Measurements from ENCODE around the gene GCSAM.

Gene GCSAM

DNA sequence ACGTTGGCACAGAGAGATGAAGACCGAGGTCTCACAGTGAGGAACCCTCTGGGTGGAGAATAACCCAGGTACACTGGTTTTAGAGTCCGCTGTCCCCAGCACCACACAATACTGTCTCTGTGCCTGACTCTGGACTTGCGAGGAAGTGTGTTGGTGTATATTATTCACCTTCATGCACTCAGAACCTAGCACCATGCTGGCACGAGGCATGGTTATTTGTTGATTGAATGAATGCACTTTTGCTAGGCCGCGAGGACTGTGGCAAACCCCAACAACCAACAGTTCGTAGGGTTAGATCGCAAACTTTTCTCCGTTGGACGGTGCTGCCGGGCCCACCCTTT is 47.3 kb downstream of the GCSAM start:
- TF ChIP-seq SUZ12 (IDR thresholded peaks at IDR 0.05) (no peak), TARDBP (IDR thresholded peaks at IDR 0.05) (no peak), NFRKB (IDR thresholded peaks at IDR 0.05) (no peak), L3MBTL2 (conservative IDR thresholded peaks at IDR 0.05) (no peak), ELF4 (IDR thresholded peaks at IDR 0.05) (no peak), FOXA1 (IDR thresholded peaks at IDR 0.05) (no peak), CTBP1 (IDR thresholded peaks at IDR 0.05; ENCODE audit: borderline replicate concordance) (no peak), BHLHE40 (IDR thresholded peaks at IDR 0.05; ENCODE audit: borderline replicate concordance) (no peak), LEF1 (IDR thresholded peaks at IDR 0.05; ENCODE audit: borderline replicate concordance) (no peak)
- no peak for DNase-seq (ENCODE audit: extremely low spot score)
- CTCF ChIA-PET, result no interaction called here
- POLR2A ChIA-PET, result interaction anchor here (1.0 to 1.9 kb wide), 3 partner anchors 12 to 226 kb away, joined by 3 to 6 read pairs (median 3); partner anchors contain the start of gene ABHD10

DNA sequence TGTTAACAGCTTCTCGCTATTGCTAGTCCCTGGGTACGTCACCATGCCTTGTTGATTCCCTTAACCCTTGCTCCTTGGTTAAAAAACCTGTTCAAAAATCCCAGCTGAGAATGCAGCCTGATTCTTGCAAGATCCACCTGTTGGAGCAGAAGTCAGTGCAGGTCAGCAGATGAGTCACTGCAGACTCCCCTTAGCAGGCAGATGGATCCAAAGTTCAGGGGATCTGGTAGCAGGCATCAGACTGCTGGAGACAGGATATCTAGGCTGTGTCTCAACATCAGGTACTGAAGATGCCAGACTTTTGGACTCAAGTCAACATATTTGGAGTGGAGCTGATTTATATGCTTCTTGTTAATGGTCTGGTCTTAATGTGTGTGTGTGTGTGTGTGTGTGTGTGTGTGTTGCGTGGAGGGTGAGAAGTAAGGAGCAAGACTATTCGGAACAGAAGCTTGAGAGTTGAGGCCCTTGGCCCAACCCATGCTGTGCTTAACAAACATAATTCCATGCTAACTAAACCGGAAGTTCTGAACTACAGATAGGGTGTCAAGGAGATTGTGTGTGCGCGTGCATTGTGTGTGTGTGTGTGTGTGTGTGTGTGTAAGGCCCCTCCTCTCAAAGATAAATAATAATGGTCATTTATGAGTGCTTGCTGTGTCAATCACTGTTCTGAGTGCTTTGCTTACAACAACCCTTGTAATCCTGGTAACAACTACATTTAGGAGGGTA is 47.9 kb downstream of the GCSAM start:
- no peak for DNase-seq (ENCODE audit: extremely low spot score)
- ChIA-PET POLR2A (no interaction called here), CTCF (interaction anchor here (1.1 kb wide), 1 partner anchor 96 kb away, joined by 3 read pairs; no protein-coding TSS in a partner anchor)
- TF ChIP-seq SP1 (IDR thresholded peaks at IDR 0.05) (no peak), FOXA1 (IDR thresholded peaks at IDR 0.05) (no peak), FOXK2 (IDR thresholded peaks at IDR 0.05) (no peak), ELF4 (IDR thresholded peaks at IDR 0.05) (no peak), L3MBTL2 (conservative IDR thresholded peaks at IDR 0.05) (no peak), HDGF (IDR thresholded peaks at IDR 0.05; ENCODE audit: borderline replicate concordance) (no peak), SUZ12 (IDR thresholded peaks at IDR 0.05) (no peak), TARDBP (IDR thresholded peaks at IDR 0.05) (no peak), CTBP1 (IDR thresholded peaks at IDR 0.05; ENCODE audit: borderline replicate concordance) (no peak), ZNF384 (IDR thresholded peaks at IDR 0.05) (no peak), BHLHE40 (IDR thresholded peaks at IDR 0.05; ENCODE audit: borderline replicate concordance) (no peak), LEF1 (IDR thresholded peaks at IDR 0.05; ENCODE audit: borderline replicate concordance) (no peak), ARNT (IDR thresholded peaks at IDR 0.05) (no peak), FOXM1 (IDR thresholded peaks at IDR 0.05; ENCODE audit: borderline replicate concordance) (no peak), NFRKB (IDR thresholded peaks at IDR 0.05) (no peak)
- TF ChIP-seq, protein P1, sequence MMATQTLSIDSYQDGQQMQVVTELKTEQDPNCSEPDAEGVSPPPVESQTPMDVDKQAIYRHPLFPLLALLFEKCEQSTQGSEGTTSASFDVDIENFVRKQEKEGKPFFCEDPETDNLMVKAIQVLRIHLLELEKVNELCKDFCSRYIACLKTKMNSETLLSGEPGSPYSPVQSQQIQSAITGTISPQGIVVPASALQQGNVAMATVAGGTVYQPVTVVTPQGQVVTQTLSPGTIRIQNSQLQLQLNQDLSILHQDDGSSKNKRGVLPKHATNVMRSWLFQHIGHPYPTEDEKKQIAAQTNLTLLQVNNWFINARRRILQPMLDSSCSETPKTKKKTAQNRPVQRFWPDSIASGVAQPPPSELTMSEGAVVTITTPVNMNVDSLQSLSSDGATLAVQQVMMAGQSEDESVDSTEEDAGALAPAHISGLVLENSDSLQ (IDR thresholded peaks at IDR 0.05), result no peak

DNA sequence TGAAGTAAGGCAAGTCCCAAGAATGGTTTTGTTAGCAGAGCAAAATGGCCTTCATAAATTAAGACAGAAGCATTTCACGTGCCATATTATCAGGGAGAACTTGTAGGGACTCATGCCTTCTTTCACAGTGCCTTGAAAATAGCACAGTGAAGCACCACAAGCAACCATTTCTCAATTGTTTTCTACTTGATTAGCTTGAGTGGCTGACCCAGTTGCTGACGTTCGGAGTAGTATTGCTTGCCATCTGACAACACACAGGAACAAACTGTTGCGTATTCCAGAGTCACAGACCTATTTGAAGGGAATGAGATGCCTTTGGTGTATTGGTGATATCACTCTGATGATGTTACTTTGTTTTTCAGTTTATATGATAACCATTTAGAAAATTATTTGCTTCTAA is 49.8 kb downstream of the GCSAM start:
- TF ChIP-seq, protein P1 (IDR thresholded peaks at IDR 0.05), result no peak
- TF ChIP-seq SP1 (IDR thresholded peaks at IDR 0.05) (no peak), ZNF384 (IDR thresholded peaks at IDR 0.05) (no peak), LEF1 (IDR thresholded peaks at IDR 0.05; ENCODE audit: borderline replicate concordance) (no peak)
- ChIA-PET POLR2A (no interaction called here), CTCF (no interaction called here)
- DNase-seq (ENCODE audit: extremely low spot score), result no peak

DNA sequence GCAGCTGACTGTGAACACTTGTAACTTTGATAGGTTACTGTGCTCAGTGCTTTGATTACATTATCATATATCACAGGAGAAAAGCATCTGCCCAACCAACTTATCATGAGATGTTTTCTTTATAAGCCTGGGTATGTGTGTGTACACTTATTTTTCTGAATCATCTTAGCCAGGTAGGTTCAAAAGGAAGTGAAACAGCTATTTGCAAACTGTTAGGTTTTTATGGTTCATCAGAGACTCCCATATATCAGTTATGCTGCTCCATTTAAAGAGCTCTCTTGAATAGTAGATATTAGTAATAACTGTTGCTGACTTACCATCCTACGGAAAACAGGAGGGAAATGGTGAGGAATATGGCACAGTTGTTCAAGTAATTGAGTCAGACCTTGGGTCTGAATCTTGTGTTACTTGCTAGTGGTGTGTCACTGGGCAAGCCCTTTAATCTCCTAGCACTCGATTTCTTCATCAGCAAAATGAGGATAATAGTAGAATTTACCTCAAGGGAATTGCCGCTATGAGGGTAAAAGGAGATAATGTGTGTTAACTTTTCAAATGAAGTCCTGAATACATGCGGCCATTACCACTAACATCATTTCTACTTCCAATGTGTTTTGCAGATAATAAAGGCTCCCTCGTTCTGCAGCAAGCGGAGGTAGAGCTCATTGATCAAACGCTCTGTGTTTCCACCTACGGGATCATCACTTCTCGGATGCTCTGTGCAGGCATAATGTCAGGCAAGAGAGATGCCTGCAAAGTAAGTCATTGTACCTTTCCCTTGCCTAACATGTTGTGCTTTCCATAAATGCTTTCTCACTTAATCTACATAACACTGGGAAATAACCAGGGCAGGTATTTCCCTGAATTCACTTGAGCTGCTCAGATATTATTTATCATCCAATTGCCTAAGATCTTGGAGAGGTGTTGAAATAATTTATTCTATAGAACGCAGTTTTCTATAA is 54.6 kb downstream of the GCSAM start:
- ChIA-PET POLR2A (no interaction called here), CTCF (interaction anchor here (0.5 kb wide), 1 partner anchor 998 kb away, joined by 3 read pairs; no protein-coding TSS in a partner anchor)
- TF ChIP-seq ELF4 (IDR thresholded peaks at IDR 0.05), result no peak
- TF ChIP-seq L3MBTL2 (conservative IDR thresholded peaks at IDR 0.05), result no peak
- TF ChIP-seq TARDBP (IDR thresholded peaks at IDR 0.05), result no peak
- TF ChIP-seq CTBP1 (IDR thresholded peaks at IDR 0.05; ENCODE audit: borderline replicate concordance), result no peak
- no peak for TF ChIP-seq LEF1 (IDR thresholded peaks at IDR 0.05; ENCODE audit: borderline replicate concordance)
- no peak for TF ChIP-seq FOXM1 (IDR thresholded peaks at IDR 0.05; ENCODE audit: borderline replicate concordance)
- TF ChIP-seq BHLHE40 (IDR thresholded peaks at IDR 0.05; ENCODE audit: borderline replicate concordance), result no peak
- DNase-seq (ENCODE audit: extremely low spot score), result no peak

DNA sequence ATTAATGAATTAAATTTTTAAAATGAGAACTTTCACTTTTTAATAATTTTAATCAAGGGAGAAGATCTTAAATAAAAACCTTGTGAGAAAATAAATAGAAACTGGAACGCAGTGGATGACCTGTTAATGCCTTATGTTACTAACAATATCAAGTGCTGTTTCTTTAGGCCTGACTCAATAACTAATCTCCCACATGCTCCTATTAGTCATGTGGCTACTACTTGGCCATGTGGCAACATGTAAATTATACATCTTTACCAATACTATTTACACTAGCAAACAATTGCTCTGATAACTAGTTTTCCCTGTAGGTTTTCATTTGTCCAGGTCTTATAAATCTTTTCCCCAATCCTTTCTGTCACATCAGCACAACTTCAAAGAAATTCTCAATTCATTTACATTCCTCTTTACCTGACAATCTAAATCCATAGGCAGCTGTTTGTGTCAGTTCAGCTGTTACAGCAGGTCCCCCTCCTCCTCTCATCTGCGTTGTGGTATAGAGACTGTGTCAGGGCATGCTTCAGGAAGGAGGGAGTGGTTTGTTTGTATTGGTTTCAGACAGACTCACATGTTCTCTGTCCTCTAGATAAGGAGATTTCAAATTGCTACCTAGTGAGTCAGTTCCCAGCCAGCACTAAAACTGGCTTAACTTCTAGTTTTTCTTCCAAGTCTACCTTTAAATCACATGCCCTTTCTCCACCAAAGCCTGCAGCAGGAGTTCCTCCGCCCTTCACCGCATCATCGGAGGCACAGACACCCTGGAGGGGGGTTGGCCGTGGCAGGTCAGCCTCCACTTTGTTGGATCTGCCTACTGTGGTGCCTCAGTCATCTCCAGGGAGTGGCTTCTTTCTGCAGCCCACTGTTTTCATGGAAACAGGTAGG is 58.2 kb downstream of the GCSAM start:
- CTCF ChIA-PET, result no interaction called here
- peak; percentile 27 for DNase-seq (ENCODE audit: extremely low spot score)
- POLR2A ChIA-PET, result no interaction called here
- TF ChIP-seq CTBP1 (IDR thresholded peaks at IDR 0.05; ENCODE audit: borderline replicate concordance), result no peak
- no peak for TF ChIP-seq ELF4 (IDR thresholded peaks at IDR 0.05)
- no peak for TF ChIP-seq L3MBTL2 (conservative IDR thresholded peaks at IDR 0.05)
- no peak for TF ChIP-seq FOXM1 (IDR thresholded peaks at IDR 0.05; ENCODE audit: borderline replicate concordance)
- no peak for TF ChIP-seq BHLHE40 (IDR thresholded peaks at IDR 0.05; ENCODE audit: borderline replicate concordance)
- no peak for TF ChIP-seq ZNF384 (IDR thresholded peaks at IDR 0.05)
- TF ChIP-seq SP1 (IDR thresholded peaks at IDR 0.05), result no peak
- TF ChIP-seq HDGF (IDR thresholded peaks at IDR 0.05; ENCODE audit: borderline replicate concordance), result no peak
- no peak for TF ChIP-seq FOXK2 (IDR thresholded peaks at IDR 0.05)
- no peak for TF ChIP-seq ARNT (IDR thresholded peaks at IDR 0.05)
- TF ChIP-seq TARDBP (IDR thresholded peaks at IDR 0.05), result no peak
- TF ChIP-seq, protein P1 (IDR thresholded peaks at IDR 0.05), result no peak
- no peak for TF ChIP-seq NFRKB (IDR thresholded peaks at IDR 0.05)
- no peak for TF ChIP-seq FOXA1 (IDR thresholded peaks at IDR 0.05)
- TF ChIP-seq SUZ12 (IDR thresholded peaks at IDR 0.05), result no peak

All from HEK293T (cell line).